ENCODE data around the gene TMEM69. TPM values are rescaled to one million over a fixed set of nuclear protein-coding genes. Genes with fewer than 3 reads are reported as not detected.

Gene TMEM69
- total and polyA plus RNA-seq, 2 of the 8 experiments (the other 6 are each of a cell fraction or from before 2014, with no cell fraction given) = 39.0 to 123 TPM

GRCh38 chr1:45658171-45658570, 29.8 kb upstream of the TMEM69 start:
- H3K18ac ChIP-seq (ENCODE audit: extremely low read depth, low read length) = no peak overlapping the region
- no peaks in the 10 kb centered on the region; the same call in 1 of the 2 replicates for H3K79me1 ChIP-seq (ENCODE audit: low read depth, low read length)
- peaks cover 28 to 78% (median 52%) of the 10 kb centered on the region in 4 experiments for H3K36me3 ChIP-seq (ENCODE audit: control insufficient read depth in 2 of 4, insufficient read depth in 4 of 4, low read length in 3 of 4)
- H3K14ac ChIP-seq (ENCODE audit: insufficient read length) = no peak overlapping the region
- no peak overlapping the region for H3K27ac ChIP-seq (ENCODE audit: low read depth, low read length)
- no peak overlapping the region for H2BK15ac ChIP-seq (ENCODE audit: low read length)
- H4K5ac ChIP-seq (ENCODE audit: insufficient read length, low read depth, low read length) = no peak overlapping the region
- no peaks in the 10 kb centered on the region for H3K23me2 ChIP-seq (ENCODE audit: low read depth, low read length)
- no peak overlapping the region for H3K56ac ChIP-seq (replicated peaks; ENCODE audit: insufficient read length, low read depth, low read length)
- no peak overlapping the region for H4K91ac ChIP-seq (replicated peaks; ENCODE audit: insufficient read length, low read length)
- WGBS, 2 experiments (ENCODE audit: extremely low coverage in 1 of 2, insufficient coverage in 1 of 2, insufficient read length in 1 of 2, insufficient replicate concordance in 2 of 2, low coverage in 1 of 2, low lambda C conversion rate in 2 of 2, missing lambda C conversion rate in 1 of 2) = 92% methylated on average over 2 of the region's 2 CpGs; no CpG with 5 or more reads in 1 of the 2 experiments
- H2BK20ac ChIP-seq (ENCODE audit: low read length) = no peak overlapping the region
- no peak overlapping the region for H2BK120ac ChIP-seq (replicated peaks; ENCODE audit: low read depth, low read length)
- CTCF ChIA-PET (ENCODE audit: partially characterized antibody) = no interaction called here
- H2AFZ ChIP-seq (ENCODE audit: low read length) = no peak overlapping the region
- H3K4me2 ChIP-seq (ENCODE audit: insufficient read depth in 1 of 2, low read depth in 2 of 2, low read length in 2 of 2) = no peak overlapping the region
- FAIRE-seq (no peak), DNase-seq (ENCODE audit: low read depth in 1 of 2, low spot score in 2 of 2) (no peak)
- H3K4ac ChIP-seq (replicated peaks; ENCODE audit: insufficient read length, low read depth, low read length) = no peak overlapping the region
- H3K79me2 ChIP-seq (ENCODE audit: control insufficient read depth in 1 of 2, insufficient read depth in 2 of 2, low read length in 2 of 2) = peaks cover 0 to 32% of the 10 kb centered on the region in 2 experiments
- H4K20me1 ChIP-seq (replicated peaks in 1 of 2; ENCODE audit: control insufficient read depth in 1 of 2, insufficient read depth in 2 of 2, low read length in 2 of 2) = peaks cover 2 to 7% of the 10 kb centered on the region in 2 experiments
- H3K9me3 ChIP-seq (ENCODE audit: insufficient read depth in 2 of 2, low read depth in 1 of 2, low read length in 1 of 2) = no peaks in the 10 kb centered on the region
- H2BK12ac ChIP-seq (ENCODE audit: low read depth, low read length) = no peak overlapping the region
- H4K8ac ChIP-seq (ENCODE audit: extremely low read depth, insufficient read depth, low read length) = no peak overlapping the region
- H2BK5ac ChIP-seq (ENCODE audit: low read depth, low read length) = no peak overlapping the region
- H3K4me3 ChIP-seq (ENCODE audit: extremely low read depth in 1 of 4, insufficient read depth in 2 of 4, low read depth in 3 of 4, low read length in 4 of 4) = no peak overlapping the region
- H3K23ac ChIP-seq (ENCODE audit: insufficient read length) = no peak overlapping the region
- no peaks in the 10 kb centered on the region for H3K27me3 ChIP-seq (replicated peaks in 1 of 4; ENCODE audit: control insufficient read depth in 3 of 4, extremely low read depth in 1 of 4, insufficient read depth in 3 of 4, low read length in 3 of 4)
- no peak overlapping the region for H2AK5ac ChIP-seq (ENCODE audit: low read depth, low read length)
- POLR2A ChIA-PET (ENCODE audit: partially characterized antibody) = interaction anchor here (1.5 kb wide), 1 partner anchor 21 kb away, joined by 3 read pairs; no protein-coding TSS in a partner anchor
- H3K4me1 ChIP-seq (replicated peaks in 1 of 4; ENCODE audit: control insufficient read depth in 3 of 4, insufficient read depth in 4 of 4, low read length in 3 of 4) = no peaks in the 10 kb centered on the region
- H3K9ac ChIP-seq (replicated peaks in 1 of 4; ENCODE audit: extremely low read depth in 1 of 4, low read depth in 3 of 4, low read length in 3 of 4) = no peak overlapping the region
- TF ChIP-seq RBBP5 (IDR thresholded peaks at IDR 0.05; ENCODE audit: borderline replicate concordance, low read depth, low read length) (no peak), BACH1 (IDR thresholded peaks at IDR 0.05; ENCODE audit: low read length) (no peak), TAF1 (IDR thresholded peaks at IDR 0.05; ENCODE audit: low read depth, low read length) (no peak), SRF (IDR thresholded peaks at IDR 0.05; ENCODE audit: low read depth, low read length) (no peak), EZH2 (IDR thresholded peaks at IDR 0.05; ENCODE audit: low read depth, low read length, severe bottlenecking) (no peak), CTCF (IDR thresholded peaks at IDR 0.05; ENCODE audit: control extremely low read depth in 1 of 3, insufficient read depth in 1 of 3, low read depth in 1 of 3, low read length in 3 of 3) (no peak), E2F6 (IDR thresholded peaks at IDR 0.05) (no peak), BRCA1 (IDR thresholded peaks at IDR 0.05; ENCODE audit: low read depth, low read length) (no peak)
